HAP-1 (cell line): ENCODE results near the gene POLRMT.

Experiments
- DNase-seq, 2 experiments: peaks; one replicate each; pipeline ENCODE4 v3.0.0-alpha.2; 2016 to 2020; ENCODE audit warnings: low spot score in 2 of 2
- H3K27me3 ChIP-seq: fragments of 250-450 bp; sonication (Bioruptor Pico); 2 replicates; pipeline ENCODE4 v1.5.1; 2020; ENCODE audit warnings: low read depth, mild to moderate bottlenecking, moderate library complexity
- H3K36me3 ChIP-seq: fragments of 250-450 bp; sonication (Bioruptor Pico); replicated peaks from 2 replicates; pipeline ENCODE4 v1.5.1; 2020; ENCODE audit warnings: mild to moderate bottlenecking
- H3K4me1 ChIP-seq: fragments of 250-450 bp; sonication (Bioruptor Pico); 2 replicates; pipeline ENCODE4 v1.5.1; 2020; ENCODE audit warnings: mild to moderate bottlenecking
- H3K4me3 ChIP-seq: fragments of 250-450 bp; sonication (Bioruptor Pico); 2 replicates; pipeline ENCODE4 v1.5.1; 2020; ENCODE audit warnings: mild to moderate bottlenecking, moderate library complexity
- H3K9me3 ChIP-seq: fragments of 250-450 bp; sonication (Bioruptor Pico); 2 replicates; pipeline ENCODE4 v1.5.1; 2020; ENCODE audit warnings: mild to moderate bottlenecking, moderate library complexity
- in situ Hi-C: fragments of 300-500 bp; cut with MboI; formaldehyde crosslinking; loops from 3 replicates; pipeline ENCODE4 v1.14.3; 2020; ENCODE audit warnings: low sequenced_read_pairs, inconsistent platforms, mixed read lengths

Gene POLRMT

DNA sequence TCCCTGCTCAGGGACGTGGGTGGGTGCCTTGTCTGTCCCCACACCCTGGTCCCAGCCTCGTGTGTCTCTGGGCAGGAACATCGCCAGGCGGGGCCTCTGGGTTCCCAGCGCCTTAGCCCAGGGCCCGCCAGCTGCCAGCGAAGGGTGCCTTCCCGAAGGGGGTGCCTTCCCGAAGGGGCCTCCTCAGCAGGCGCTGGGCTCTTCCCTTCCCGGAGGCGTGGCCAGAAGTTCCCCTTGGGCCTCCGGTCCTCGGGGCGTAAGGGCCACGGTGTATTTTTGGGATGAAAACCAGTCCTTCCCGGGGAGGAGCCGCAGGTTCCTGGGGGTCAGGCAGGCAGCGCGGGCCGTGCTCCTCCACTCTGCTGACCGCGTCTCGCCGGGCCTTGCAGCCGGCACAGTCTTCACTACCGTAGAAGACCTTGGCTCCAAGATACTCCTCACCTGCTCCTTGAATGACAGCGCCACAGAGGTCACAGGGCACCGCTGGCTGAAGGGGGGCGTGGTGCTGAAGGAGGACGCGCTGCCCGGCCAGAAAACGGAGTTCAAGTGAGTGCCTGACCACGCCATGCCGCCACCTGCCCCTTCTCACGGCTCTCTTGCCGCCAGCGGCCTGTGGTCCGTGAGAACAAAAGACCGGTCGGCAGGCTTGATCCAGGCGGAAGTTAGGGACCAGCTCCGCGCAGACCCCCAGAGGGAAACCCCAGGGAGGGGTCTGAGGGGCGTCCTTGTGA is 54.1 kb downstream of the POLRMT start:
- Histone ChIP-seq H3K9me3 (no peaks in the 10 kb centered on the region), H3K27me3 (no peaks in the 10 kb centered on the region), H3K36me3 (peaks cover 71% of the 10 kb centered on the region), H3K4me3 (no peak overlapping the region), H3K4me1 (peaks cover 9% of the 10 kb centered on the region)
- in situ Hi-C loops, result loop anchor here (25.0 kb wide), 1 partner anchor 158 kb away; no protein-coding TSS in a partner anchor
- DNase-seq, result no peak

DNA sequence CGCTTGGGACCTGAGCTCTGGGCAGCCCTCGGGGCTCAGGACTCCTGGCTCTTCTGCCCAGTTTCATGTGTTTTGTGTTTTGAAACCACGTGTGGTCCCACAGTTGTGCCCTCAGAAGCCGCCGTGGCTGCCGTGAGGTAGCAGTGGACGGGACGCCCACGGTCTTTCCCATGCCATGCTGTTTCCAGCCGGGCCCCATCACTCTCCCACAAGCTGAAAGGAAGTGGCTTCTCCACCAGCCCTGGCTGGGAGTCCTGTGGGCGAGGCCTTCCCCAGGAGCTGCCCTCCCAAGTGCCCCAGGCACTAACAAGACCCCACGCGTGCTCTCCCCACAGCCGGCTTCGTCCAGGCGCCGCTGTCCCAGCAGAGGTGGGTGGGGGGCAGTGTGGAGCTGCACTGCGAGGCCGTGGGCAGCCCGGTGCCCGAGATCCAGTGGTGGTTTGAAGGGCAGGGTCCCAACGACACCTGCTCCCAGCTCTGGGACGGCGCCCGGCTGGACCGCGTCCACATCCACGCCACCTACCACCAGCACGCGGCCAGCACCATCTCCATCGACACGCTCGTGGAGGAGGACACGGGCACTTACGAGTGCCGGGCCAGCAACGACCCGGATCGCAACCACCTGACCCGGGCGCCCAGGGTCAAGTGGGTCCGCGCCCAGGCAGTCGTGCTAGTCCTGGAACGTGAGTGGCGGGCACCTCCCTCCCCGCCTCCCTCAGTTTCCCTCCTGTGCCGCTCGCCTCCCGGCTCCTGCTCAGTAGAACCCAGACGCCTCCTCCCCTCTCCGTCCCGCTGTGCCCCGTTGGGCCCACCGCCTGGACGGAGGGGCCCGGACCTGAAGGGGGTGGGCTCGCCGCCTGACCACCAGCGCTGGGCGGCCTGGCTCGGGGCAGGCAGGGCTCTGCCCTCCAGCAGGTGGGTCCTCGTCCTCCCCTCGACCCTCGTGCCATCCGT is 55.6 kb downstream of the POLRMT start:
- peaks cover 13% of the 10 kb centered on the region for H3K4me1 ChIP-seq
- DNase-seq, result no peak
- no peaks in the 10 kb centered on the region for H3K27me3 ChIP-seq
- peaks cover 69% of the 10 kb centered on the region for H3K36me3 ChIP-seq
- no peaks in the 10 kb centered on the region for H3K9me3 ChIP-seq
- in situ Hi-C loops, result loop anchor here (25.0 kb wide), 1 partner anchor 160 kb away; no protein-coding TSS in a partner anchor
- no peak overlapping the region for H3K4me3 ChIP-seq

- in situ Hi-C loops, result loop anchor here (25.0 kb wide), 1 partner anchor 160 kb away; no protein-coding TSS in a partner anchor
- Histone ChIP-seq H3K4me3 (no peak overlapping the region), H3K9me3 (no peaks in the 10 kb centered on the region), H3K36me3 (peaks cover 68% of the 10 kb centered on the region), H3K4me1 (peaks cover 13% of the 10 kb centered on the region), H3K27me3 (no peaks in the 10 kb centered on the region)
- DNase-seq, result no peak
These were observed 56.4 kb downstream of the POLRMT start for GRCh38 chr19:576768-577438.

GRCh38 chr19:575527-576506 is 57.5 kb downstream of the POLRMT start:
- in situ Hi-C loops, result loop anchor here (25.0 kb wide), 1 partner anchor 161 kb away; no protein-coding TSS in a partner anchor
- DNase-seq, result peak in 1 of 2 experiments; percentile 45

GRCh38 chr19:574658-575526 is 58.4 kb downstream of the POLRMT start:
- Histone ChIP-seq H3K4me3 (peak overlapping the region; percentile 98), H3K4me1 (peaks cover 13% of the 10 kb centered on the region), H3K27me3 (no peaks in the 10 kb centered on the region), H3K9me3 (peaks cover 2% of the 10 kb centered on the region; the same call in 1 of the 2 replicates), H3K36me3 (peaks cover 57% of the 10 kb centered on the region)
- in situ Hi-C loops, result loop anchor here (25.0 kb wide), 1 partner anchor 162 kb away; no protein-coding TSS in a partner anchor
- peak; percentile 55 to 68 for DNase-seq

More at GRCh38 chr19:575527-576506, 57.5 kb downstream of the POLRMT start:
- Histone ChIP-seq H3K36me3 (peaks cover 60% of the 10 kb centered on the region), H3K9me3 (no peaks in the 10 kb centered on the region), H3K27me3 (no peaks in the 10 kb centered on the region), H3K4me3 (peak overlapping the region; percentile 98), H3K4me1 (peaks cover 13% of the 10 kb centered on the region)

GRCh38 chr19:573519-573825 is 59.9 kb downstream of the POLRMT start:
- DNase-seq, result no peak
- H3K4me1 ChIP-seq, result peaks cover 13% of the 10 kb centered on the region
- no peaks in the 10 kb centered on the region for H3K27me3 ChIP-seq
- H3K36me3 ChIP-seq, result peaks cover 49% of the 10 kb centered on the region
- H3K9me3 ChIP-seq, result peaks cover 2% of the 10 kb centered on the region; the same call in 1 of the 2 replicates
- in situ Hi-C loops, result no loop called here
- peak overlapping the region; percentile 98 for H3K4me3 ChIP-seq

- in situ Hi-C loops, result no loop called here
- H3K27me3 ChIP-seq, result no peaks in the 10 kb centered on the region
- H3K9me3 ChIP-seq, result peaks cover 2% of the 10 kb centered on the region; the same call in 1 of the 2 replicates
- peak overlapping the region; percentile 98 for H3K4me3 ChIP-seq
- peaks cover 44% of the 10 kb centered on the region for H3K36me3 ChIP-seq
- peak; percentile 56 to 80 for DNase-seq
- peaks cover 13% of the 10 kb centered on the region for H3K4me1 ChIP-seq
These were observed 60.4 kb downstream of the POLRMT start for GRCh38 chr19:572743-573518.

GRCh38 chr19:572140-572742 is 61.1 kb downstream of the POLRMT start, which contains the start of gene BSG:
TSS of gene BSG (plus strand) at chr19:572596. CDS start at chr19:572635, 39 bp downstream.
- Histone ChIP-seq H3K27me3 (no peaks in the 10 kb centered on the region), H3K36me3 (peaks cover 38% of the 10 kb centered on the region)

DNA sequence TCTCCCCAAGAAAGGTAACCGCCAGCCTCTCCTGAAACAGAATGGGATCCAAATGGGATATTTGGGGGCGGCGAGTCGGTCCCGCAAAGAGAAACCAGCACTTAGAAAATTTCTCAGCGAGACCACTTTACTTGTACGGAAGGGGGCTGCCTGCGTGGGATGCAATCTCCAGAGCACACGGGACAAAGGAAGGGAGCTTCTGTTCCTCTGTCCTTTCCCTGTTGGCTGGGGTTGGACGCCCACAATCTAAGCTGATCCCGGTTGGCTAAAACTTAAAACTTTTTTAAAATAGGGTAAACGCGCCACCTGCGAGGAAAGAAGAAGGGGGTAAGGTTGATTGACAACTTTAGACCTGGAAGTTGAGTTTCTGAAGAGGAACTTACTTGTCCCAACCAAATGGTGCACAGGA is 61.8 kb downstream of the POLRMT start:
- in situ Hi-C loops, result no loop called here
- Histone ChIP-seq H3K4me1 (peaks cover 13% of the 10 kb centered on the region), H3K36me3 (peaks cover 32% of the 10 kb centered on the region), H3K9me3 (peaks cover 2% of the 10 kb centered on the region; the same call in 1 of the 2 replicates), H3K4me3 (peak overlapping the region; percentile 98), H3K27me3 (no peaks in the 10 kb centered on the region)
- peak; percentile 69 to 74 for DNase-seq

More at GRCh38 chr19:572140-572742, 61.1 kb downstream of the POLRMT start, which contains the start of gene BSG:
- peak; percentile 98 to 99 for DNase-seq
- H3K4me1 ChIP-seq, result peaks cover 13% of the 10 kb centered on the region
- H3K4me3 ChIP-seq, result peak within 1 kb of the TSS; percentile 98
- in situ Hi-C loops, result no loop called here
- H3K9me3 ChIP-seq, result peaks cover 2% of the 10 kb centered on the region; the same call in 1 of the 2 replicates

DNA sequence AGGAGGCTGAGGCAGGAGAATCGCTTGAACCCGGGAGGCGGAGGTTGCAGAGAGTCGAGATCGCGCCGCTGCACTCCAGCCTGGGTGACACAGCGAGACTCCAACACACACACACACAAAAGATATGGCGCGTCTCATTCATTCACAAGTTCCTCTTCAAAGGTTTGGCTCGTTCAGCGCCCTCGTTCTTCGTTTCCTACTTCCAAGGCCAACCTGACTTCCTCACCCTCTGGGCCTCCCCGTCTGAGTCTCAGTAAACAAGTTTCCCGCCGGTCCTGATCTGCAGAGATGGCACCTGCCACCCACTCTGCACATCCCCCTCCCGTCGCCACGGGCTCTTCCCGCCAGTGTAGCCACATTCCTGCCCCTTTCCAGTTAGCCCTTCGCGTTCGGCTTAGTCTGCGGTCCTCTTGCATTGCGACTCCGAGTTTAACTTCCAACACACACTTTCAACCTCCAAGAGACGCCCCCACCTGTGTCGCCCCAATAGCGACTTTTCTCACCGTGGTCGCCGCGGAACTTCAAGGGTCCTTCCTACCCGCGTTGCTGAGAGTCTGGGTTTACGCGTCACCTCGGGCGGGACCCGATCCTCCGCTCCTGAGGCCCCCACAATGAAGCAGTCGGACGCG is 62.3 kb downstream of the POLRMT start:
- Histone ChIP-seq H3K4me3 (peak overlapping the region; percentile 98), H3K9me3 (peaks cover 2% of the 10 kb centered on the region; the same call in 1 of the 2 replicates), H3K27me3 (no peaks in the 10 kb centered on the region), H3K36me3 (peaks cover 30% of the 10 kb centered on the region), H3K4me1 (peaks cover 13% of the 10 kb centered on the region)
- peak; percentile 65 to 84 for DNase-seq
- in situ Hi-C loops, result no loop called here
